ENCODE results near the gene STAG1.

- no peak for TF ChIP-seq FOXA1 (IDR thresholded peaks at IDR 0.05; ENCODE audit: borderline replicate concordance)
- no peak for TF ChIP-seq PHTF2 (CRISPR knock-in tag; IDR thresholded peaks at IDR 0.05)
These were observed 175.7 kb downstream of the STAG1 start for GRCh38 chr3:136576279-136577009.

Measured in K562 (cell line).